Dermis microvascular lymphatic vessel endothelial cell (primary cell): ENCODE results near the gene DNAH1. TPM values are rescaled to one million over a fixed set of nuclear protein-coding genes. Genes with fewer than 3 reads are reported as not detected.
"Not testable (repeated sequence)": the region's sequence is repeated elsewhere in the genome, so short reads cannot be mapped to it uniquely, and the experiment has no call there.

Source experiments
- DNase-seq, 2 donors: peaks; one replicate each; pipeline versions ENCODE4 v3.0.0 to v3.0.0-alpha.2; 2010; ENCODE audit warnings: low read depth in 2 of 2
- total RNA-seq: library from RNA; depleted of rRNA; stranded (reverse); fragments of >200 nt; gene quantifications from 2 replicates; pipeline ENCODE4 v1.2.1, GENCODE V29; 2014

Gene DNAH1
- total RNA-seq, 1 donor from 2014 or later, result 1.0 TPM

DNA sequence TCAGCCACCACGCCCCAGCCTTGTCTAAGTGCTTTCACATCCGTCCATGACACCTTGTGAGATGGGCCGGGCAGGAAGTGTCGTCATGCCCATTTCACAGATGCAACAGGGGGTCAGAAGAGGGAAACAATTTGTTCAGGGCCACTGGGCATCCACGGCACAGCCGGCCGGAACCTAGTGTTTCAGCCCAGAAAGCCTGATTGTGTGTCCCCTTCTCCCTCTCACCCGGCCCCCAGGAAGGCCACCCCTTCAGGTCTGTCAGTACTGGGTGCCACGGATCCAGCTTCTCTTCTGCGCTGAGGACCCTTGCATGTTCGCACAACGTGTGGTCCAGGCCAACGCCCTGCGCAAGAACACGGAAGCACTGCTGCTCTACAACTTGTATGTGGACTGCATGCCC, 15.8 kb downstream of the DNAH1 start:
- no peak for DNase-seq

DNA sequence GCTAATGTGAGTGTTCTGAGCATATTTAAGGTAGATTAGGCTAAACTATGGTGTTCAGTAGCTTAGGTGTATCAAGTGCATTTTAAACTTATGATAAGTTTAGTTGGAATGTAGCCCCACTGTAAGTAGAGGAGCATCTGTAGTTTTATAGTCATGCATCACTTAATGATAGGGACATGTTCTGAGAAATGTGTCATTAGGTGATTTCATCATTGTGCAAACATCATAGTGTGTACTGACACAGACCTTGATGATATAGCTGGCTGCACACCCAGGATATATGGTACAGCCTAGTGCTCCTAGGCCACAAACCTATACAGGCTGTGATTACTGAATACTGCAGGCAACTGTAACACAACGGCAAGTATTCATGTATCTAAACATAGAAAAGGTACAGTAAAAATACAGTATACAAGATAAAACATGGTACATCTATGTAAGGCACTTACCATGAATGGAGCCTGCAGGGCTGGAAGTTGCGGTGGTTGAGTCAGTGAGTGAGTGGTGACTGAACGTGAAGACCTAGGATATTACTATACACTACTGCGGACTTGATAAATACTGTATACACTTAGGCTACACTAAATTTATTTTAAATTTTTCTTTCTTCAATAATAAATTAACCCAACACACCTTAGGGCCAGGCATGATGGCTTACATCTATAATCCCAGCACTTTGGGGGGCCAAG, 17.9 kb downstream of the DNAH1 start:
- no peak for DNase-seq

DNA sequence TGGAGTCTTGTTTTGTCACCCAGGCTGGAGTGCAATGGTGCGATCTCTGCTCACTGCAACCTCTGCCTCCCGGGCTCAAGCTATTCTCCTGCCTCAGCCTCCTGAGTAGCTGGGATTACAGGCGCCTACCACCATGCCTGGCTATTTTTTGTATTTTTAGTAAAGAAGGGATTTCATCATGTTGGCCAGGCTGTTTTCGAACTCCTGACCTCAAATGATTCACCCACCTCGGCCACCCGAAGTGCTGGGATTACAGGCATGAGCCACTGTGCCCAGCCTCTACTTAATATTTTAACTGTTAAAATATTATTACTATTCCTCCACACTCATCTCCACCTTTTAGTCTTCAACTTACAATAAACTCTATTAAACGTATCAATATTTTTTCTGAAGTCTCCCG, 22.0 kb downstream of the DNAH1 start:
- DNase-seq, result not testable (repeated sequence)

DNA sequence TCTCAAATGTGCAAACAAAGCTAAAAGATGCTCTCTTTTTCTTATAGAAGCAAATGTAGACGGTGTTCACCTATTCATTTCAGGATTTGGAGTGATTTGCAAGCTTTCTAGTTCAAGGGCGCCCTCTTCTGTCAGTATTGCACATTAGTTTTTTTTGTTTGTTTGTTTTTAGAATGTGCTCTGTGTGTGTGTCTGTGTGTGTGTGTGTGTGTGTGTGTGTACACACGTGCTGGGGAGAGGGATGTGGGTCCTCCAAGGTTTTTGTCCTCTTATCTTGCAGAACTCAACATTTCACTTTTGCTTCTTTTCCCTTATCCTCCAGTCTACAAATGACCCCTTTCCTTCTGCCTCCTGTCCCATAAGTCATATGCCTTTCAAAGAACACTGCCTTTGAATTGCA, 23.5 kb downstream of the DNAH1 start:
- DNase-seq, result peak; percentile 83 to 86

DNA sequence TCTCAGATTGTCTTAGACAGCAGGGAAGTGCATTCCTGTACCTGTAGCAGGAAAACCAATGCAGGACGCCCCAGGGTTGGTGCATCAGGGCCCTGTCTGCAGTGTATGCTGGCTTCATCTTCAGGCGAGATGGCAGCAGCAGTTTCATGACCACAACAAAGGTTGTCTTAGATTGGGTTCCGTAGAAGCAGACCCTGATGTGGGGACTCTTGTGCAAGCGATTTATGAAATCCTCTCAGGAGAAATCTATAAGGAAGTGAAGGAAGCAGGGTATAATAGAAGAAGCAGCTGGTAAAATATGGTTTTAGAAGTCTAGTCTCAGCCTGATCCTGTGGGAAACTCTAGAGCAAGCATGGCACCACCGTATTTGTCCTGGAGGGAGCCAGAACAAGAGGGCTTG, 25.0 kb downstream of the DNAH1 start:
- no peak for DNase-seq

DNA sequence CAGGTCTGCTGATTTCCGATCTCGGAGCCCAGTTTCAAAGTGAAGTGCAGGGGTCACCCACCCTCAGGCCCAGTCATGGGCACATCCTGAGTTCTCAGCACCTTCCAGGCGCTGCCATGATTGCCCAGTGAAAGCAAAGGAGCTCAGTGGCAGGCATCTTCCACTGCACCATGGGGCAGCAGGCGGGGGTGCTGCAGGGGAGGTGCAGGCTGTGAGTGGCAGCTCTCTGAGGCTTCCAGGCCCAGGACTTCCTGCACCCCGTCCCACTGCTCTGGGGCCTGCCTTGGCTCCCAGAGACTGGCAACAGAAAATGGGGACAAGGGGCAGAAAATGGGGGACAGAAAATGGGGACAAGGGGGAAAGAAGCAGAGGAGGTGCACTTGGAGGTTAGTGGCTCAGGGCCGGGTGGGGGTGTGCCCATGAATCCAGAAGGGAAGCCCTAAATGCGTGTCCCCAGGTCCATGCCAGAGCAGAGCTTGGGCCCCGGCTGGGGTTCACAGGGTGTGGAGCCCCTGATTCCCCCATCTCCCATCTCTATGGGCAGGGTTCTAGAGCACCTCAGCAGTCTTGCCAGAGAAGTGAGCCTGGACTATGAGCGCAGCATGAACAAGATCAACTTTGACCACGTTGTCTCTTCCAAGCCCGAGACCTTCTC, 28.0 kb downstream of the DNAH1 start:
- DNase-seq, result no peak

GRCh38 chr3:52345521-52346109, 29.5 kb downstream of the DNAH1 start:
- DNase-seq, result no peak

- DNase-seq, result no peak
Measured at GRCh38 chr3:52346623-52347530, 30.8 kb downstream of the DNAH1 start.

GRCh38 chr3:52347716-52348635, 31.9 kb downstream of the DNAH1 start:
- DNase-seq, result no peak

DNA sequence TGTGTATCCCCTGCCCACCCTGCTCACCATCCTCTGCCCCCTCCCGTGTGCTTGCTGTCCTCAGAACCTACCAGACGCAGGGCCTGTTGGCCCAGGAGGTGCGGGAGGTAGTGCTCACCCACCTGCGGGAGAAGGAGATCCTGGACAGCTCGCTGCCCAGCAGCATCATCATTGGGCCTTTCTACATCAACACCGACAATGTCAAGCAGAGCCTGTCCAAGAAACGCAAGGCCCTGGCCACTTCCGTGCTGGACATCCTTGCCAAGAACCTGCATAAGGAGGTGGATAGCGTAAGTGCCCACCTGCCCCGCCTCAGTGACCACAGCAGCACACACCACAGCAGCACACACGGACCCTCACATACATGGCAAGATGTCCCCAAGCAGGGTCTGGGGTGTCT, 33.0 kb downstream of the DNAH1 start:
- no peak for DNase-seq

GRCh38 chr3:52349611-52350395, 33.7 kb downstream of the DNAH1 start:
- DNase-seq, result no peak

DNA sequence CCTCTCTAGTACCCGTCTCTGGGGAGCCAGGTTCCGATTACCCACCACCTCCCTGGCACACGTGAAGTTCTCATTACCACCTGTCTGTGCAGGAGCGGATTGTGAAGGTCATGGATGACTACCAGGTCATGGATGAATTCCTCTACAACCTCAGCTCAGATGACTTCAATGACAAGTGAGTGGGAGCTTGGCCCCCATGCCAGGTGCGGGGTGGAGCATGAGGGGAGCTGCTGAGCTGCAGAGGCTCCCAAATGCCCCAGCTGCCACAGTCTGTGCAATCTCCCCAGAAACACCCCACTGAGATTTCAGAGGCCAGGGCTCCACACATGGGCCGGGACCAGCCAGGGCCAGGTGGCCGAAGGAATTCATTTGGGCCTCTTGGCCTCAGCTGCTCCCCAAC, 34.3 kb downstream of the DNAH1 start:
- DNase-seq, result no peak

DNA sequence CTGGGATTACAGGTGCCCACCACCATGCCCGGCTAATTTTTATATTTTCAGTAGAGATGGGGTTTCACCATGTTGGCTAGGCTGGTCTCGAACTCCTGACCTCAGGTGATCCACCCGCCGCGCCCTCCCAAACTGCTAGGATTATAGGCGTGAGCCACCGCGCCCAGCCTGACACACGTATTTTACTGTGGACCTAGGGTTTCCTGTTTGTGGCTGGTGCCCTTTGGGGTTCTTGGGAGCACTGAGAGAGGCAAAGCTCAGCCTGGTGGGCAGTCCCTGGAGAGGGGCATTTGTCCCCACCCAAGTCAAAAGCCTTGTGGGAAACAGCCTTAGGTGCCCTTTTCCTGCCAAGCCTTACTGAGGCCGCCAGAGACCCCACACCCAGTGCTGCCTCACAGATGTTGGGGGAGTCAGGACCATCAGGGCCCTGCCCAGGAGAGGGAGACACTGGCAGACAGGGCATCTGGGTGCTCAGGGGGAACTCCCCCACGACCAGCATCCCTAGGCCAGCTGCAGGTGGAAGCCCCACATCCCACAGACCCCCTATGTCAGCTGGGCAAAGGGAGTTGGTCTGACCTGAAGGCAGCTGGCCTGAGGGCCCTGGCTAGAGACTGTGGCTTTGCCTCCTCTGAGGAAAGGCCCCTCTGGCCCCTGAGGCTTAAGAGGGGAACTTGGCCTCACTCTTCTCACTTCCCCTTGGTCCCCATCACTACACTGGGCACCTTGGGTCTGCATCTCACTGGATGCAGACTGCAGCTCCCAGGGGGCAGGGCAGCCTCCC, 35.1 kb downstream of the DNAH1 start:
- DNase-seq, result no peak

DNA sequence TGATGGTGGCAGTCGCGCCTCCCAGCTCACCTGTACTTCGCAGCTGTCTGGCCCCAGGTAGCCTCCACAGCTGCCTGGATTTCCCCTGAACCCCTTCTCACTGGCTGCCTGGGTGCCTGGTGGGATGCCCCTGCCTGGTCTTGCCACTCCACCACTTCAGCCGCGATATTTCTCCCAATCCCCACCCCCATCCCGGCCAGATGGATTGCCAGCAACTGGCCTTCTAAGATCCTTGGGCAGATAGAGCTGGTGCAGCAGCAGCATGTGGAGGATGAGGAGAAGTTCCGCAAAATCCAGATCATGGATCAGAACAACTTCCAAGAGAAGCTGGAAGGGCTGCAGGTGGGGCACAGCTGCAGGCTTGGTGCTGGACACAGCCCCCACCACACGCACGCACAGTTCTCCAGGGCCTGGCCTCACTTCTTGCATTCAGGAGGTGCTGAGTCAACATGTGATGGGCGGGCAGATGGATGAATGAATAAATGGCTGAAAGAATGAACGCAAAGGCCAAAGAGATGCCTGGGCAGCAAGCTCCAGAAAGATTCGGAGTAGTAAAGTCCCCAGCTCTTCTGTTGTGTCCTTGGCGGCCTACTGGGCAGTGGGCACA, 35.7 kb downstream of the DNAH1 start:
- DNase-seq, result no peak

- DNase-seq, result no peak
Measured at GRCh38 chr3:52352566-52352965, 36.4 kb downstream of the DNAH1 start.

DNA sequence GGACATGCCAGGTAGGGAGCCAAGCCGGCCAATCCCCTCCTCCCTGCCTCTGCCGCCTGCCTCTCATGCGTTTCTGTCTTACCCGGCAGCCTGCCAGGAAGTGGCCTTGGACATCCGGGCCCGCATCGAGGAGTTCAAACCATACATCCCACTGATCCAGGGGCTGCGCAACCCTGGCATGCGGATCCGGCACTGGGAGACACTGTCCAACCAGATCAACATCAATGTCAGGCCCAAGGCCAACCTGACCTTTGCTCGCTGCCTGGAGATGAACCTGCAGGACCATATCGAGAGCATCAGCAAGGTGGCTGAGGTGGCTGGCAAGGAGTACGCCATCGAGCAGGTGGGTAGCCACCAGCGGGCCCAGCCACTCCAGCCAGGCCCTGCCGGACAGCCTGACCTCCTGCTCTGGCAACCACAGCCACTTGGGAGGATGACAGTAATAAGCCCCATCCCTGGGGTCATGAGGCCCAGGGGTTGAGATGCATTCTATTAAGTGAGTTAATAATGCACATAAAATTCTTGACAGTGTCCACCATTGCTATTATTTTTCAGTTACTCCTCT, 37.3 kb downstream of the DNAH1 start:
- DNase-seq, result no peak

DNA sequence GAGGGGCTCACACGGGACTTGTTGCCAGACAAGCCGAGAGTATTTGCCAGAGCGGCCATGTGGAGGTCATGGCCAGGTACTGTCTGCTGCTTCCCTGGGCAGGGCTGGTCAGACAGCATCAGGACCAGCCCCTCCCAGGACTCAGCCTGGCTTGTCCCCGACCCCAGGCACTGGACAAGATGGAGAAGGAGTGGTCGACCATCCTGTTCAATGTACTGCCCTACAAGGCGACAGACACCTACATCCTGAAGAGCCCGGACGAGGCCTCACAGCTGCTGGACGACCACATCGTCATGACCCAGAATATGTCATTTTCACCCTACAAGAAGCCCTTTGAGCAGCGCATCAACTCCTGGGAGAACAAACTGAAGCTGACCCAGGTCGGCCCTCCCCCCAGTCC, 38.6 kb downstream of the DNAH1 start:
- no peak for DNase-seq

GRCh38 chr3:52355526-52355925, 39.4 kb downstream of the DNAH1 start:
- no peak for DNase-seq

- no peak for DNase-seq
Measured at GRCh38 chr3:52356126-52356525, 40.0 kb downstream of the DNAH1 start.
